ENCODE data around the gene DUOX2.

The DUOX2 gene

DNA sequence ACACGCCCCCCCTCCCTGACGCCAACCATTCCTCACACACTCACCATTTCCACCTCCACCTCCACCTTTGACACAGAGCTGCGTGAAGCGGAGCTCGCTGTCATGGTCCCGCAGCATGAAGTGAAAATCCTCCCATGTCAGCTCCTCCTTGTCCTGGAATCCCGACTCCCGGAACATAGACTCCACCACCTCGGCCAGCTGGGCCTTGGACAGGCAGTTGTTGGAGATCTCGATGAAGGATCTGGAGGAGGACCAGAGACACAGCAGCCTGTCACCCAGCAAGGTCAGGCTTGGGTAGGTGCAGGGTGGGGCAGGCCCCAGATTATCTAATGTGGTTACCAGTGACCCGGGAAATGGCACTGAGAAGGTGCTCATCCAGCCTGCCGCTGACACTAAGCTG, 12.2 kb downstream of the DUOX2 start:
- no peaks in the 10 kb centered on the region for H3K36me3 ChIP-seq (ENCODE audit: control insufficient read depth in 5 of 5, insufficient read depth in 5 of 5, low read length in 5 of 5)
- H3K27ac ChIP-seq (ENCODE audit: low read depth, low read length): no peak overlapping the region
- no peaks in the 10 kb centered on the region for H3K4me1 ChIP-seq (ENCODE audit: control insufficient read depth in 5 of 5, insufficient read depth in 5 of 5, low read length in 5 of 5)
- no peak overlapping the region for H3K4me3 ChIP-seq (ENCODE audit: low read depth in 1 of 5, low read length in 5 of 5)
- no peaks in the 10 kb centered on the region for H3K9me3 ChIP-seq (ENCODE audit: control insufficient read depth in 5 of 5, low read length in 5 of 5)
- peaks cover 0 to 7% (median 0%) of the 10 kb centered on the region in 5 donors for H3K27me3 ChIP-seq (ENCODE audit: control insufficient read depth in 5 of 5, insufficient read depth in 4 of 5, low read length in 5 of 5)
- H3K9ac ChIP-seq (ENCODE audit: low read length in 5 of 5): no peak overlapping the region

DNA sequence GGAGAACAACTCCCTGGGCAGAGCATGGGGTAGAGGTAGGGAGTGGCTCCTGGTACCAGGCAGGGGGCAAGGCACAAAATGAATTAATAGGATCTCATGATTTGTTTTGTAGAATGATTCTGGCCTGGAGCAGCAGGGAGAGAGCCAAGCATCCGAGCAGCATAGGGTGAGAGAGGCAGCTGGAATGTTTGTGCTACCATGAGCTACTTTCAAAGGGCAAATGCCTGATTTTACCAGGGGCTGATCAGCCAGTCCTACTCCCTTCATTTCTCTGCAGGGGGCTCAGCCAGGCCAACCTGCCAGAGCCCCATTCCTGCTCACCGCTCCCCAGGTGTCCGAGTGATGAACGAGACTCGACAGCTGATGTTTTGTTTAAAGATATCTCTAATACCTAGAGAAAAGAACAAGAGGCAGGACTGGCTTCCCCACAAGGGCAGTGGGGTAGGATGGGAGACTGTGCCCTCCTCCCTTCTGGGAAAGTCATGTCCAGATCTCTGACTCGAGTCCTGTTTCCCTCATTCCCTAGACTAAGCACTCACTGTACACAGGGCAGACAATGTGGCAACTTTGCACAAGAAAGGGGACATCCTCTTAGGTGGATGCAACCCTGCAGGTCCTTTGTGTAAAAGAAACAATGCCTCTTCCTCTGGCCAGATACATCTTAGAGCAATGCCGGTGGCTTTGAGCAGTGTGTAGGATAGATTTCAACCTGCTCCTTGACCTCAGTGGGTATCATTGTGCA, 12.9 kb downstream of the DUOX2 start:
- H3K36me3 ChIP-seq (ENCODE audit: control insufficient read depth in 5 of 5, insufficient read depth in 5 of 5, low read length in 5 of 5): no peaks in the 10 kb centered on the region
- no peaks in the 10 kb centered on the region for H3K27me3 ChIP-seq (ENCODE audit: control insufficient read depth in 5 of 5, insufficient read depth in 4 of 5, low read length in 5 of 5)
- no peak overlapping the region for H3K9ac ChIP-seq (ENCODE audit: low read length in 5 of 5)
- H3K4me1 ChIP-seq (ENCODE audit: control insufficient read depth in 5 of 5, insufficient read depth in 5 of 5, low read length in 5 of 5): no peaks in the 10 kb centered on the region
- no peaks in the 10 kb centered on the region for H3K9me3 ChIP-seq (ENCODE audit: control insufficient read depth in 5 of 5, low read length in 5 of 5)
- no peak overlapping the region for H3K27ac ChIP-seq (ENCODE audit: low read depth, low read length)
- no peak overlapping the region for H3K4me3 ChIP-seq (ENCODE audit: low read depth in 1 of 5, low read length in 5 of 5)

DNA sequence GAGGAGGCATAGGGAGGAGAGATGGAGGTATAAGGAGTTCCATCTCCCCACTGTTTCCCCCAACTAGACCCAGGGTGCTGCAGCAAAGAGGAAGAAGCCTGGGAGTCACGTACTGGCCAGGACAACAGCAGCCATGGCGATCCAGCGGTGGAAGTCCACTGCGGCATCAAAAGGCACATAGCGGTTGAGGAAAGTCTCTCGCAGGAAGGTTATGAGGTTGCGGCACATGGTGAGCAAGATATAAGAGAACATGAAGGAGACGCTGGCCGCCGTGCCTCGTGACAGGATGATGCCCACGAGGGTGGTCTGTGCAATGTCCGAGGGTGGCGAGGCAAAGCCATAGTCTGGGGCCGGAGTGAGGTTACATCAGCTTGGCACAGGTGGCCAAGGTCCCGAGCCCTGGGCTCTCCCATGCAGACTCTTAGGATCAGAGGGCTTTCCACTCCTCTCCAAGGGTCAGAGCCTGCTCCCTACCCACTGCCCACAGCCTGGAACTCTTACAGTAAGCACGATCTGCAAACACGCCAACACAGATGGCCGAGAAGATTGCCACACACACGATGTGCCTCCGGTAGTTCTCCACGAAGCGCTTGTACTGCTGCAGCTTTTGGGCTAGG, 14.3 kb downstream of the DUOX2 start:
- H3K27me3 ChIP-seq (ENCODE audit: control insufficient read depth in 5 of 5, insufficient read depth in 4 of 5, low read length in 5 of 5): peaks cover 0 to under 1% (median 0%) of the 10 kb centered on the region in 5 donors
- H3K36me3 ChIP-seq (ENCODE audit: control insufficient read depth in 5 of 5, insufficient read depth in 5 of 5, low read length in 5 of 5): no peaks in the 10 kb centered on the region
- H3K4me3 ChIP-seq (ENCODE audit: low read depth in 1 of 5, low read length in 5 of 5): no peak overlapping the region
- H3K9me3 ChIP-seq (ENCODE audit: control insufficient read depth in 5 of 5, low read length in 5 of 5): no peaks in the 10 kb centered on the region
- no peak overlapping the region for H3K27ac ChIP-seq (ENCODE audit: low read depth, low read length)
- no peaks in the 10 kb centered on the region for H3K4me1 ChIP-seq (ENCODE audit: control insufficient read depth in 5 of 5, insufficient read depth in 5 of 5, low read length in 5 of 5)
- no peak overlapping the region for H3K9ac ChIP-seq (ENCODE audit: low read length in 5 of 5)

DNA sequence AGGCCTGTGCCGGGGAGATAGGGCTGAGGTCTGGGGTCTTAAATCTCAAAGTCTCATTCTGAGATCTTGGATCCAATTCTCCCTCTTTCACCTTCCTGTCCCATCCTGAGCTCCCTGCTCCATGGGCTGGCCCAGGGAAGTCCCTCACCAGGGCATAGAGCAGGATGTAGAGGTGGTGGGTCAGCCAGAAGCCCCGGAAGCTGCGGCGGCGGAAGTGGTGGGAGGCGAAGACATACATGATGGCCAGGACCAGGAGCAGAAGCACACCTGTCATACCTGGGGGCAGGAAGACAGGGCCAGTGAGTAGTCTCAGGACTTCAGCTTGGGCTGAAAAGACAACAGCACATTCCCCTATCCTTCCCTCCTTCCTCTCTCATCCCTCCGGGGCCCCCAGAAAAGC, 16.5 kb downstream of the DUOX2 start:
- no peak overlapping the region for H3K27ac ChIP-seq (ENCODE audit: low read depth, low read length)
- no peak overlapping the region for H3K9ac ChIP-seq (ENCODE audit: low read length in 5 of 5)
- H3K4me3 ChIP-seq (ENCODE audit: low read depth in 1 of 5, low read length in 5 of 5): no peak overlapping the region
- H3K9me3 ChIP-seq (ENCODE audit: control insufficient read depth in 5 of 5, low read length in 5 of 5): no peaks in the 10 kb centered on the region
- H3K4me1 ChIP-seq (ENCODE audit: control insufficient read depth in 5 of 5, insufficient read depth in 5 of 5, low read length in 5 of 5): no peaks in the 10 kb centered on the region
- H3K36me3 ChIP-seq (ENCODE audit: control insufficient read depth in 5 of 5, insufficient read depth in 5 of 5, low read length in 5 of 5): no peaks in the 10 kb centered on the region
- peaks cover 0 to 3% (median 0%) of the 10 kb centered on the region in 5 donors for H3K27me3 ChIP-seq (ENCODE audit: control insufficient read depth in 5 of 5, insufficient read depth in 4 of 5, low read length in 5 of 5)

DNA sequence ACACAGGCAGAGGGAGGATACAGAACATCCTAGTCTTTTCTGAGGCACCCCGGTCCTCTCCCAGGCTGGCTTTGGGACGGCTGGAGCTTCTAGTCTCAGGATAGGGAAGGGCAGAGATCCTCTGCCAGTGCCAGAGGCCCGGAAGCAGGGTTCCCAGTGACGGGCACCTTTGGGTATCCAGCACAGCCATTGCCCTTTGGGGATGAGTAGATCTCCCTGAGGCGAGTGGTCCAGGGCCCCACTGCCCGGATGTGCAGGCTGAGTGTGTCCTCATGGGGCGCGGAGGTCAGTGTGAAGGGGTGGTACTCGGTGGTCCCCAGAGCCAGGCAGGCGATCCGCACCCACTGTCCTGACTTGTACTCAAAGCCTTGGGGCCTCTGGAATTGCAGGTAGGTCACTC, 18.3 kb downstream of the DUOX2 start:
- H3K36me3 ChIP-seq (ENCODE audit: control insufficient read depth in 5 of 5, insufficient read depth in 5 of 5, low read length in 5 of 5): no peaks in the 10 kb centered on the region
- H3K9me3 ChIP-seq (ENCODE audit: control insufficient read depth in 5 of 5, low read length in 5 of 5): no peaks in the 10 kb centered on the region
- H3K4me3 ChIP-seq (ENCODE audit: low read depth in 1 of 5, low read length in 5 of 5): no peak overlapping the region
- no peaks in the 10 kb centered on the region for H3K4me1 ChIP-seq (ENCODE audit: control insufficient read depth in 5 of 5, insufficient read depth in 5 of 5, low read length in 5 of 5)
- no peak overlapping the region for H3K27ac ChIP-seq (ENCODE audit: low read depth, low read length)
- peaks cover 0 to 5% (median 0%) of the 10 kb centered on the region in 5 donors for H3K27me3 ChIP-seq (ENCODE audit: control insufficient read depth in 5 of 5, insufficient read depth in 4 of 5, low read length in 5 of 5)
- H3K9ac ChIP-seq (ENCODE audit: low read length in 5 of 5): no peak overlapping the region

DNA sequence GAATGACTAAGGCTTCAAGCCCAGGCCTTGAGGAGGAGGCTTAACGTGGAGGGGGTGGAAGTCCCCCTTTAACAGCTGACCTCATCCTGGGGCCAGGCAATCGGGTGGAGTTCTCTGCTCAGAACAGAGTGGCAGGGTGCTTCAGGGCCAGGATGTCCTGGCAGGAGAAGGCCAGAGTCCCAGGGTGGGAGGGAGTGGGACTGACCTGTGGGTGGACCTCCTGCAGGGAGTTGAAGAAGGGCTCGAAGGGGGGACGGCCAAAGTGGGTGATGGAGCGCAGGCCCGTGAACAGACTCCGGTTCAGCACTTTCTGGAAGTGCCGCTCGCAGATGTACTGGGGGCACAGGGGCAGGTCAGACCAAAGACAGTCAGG, 19.6 kb downstream of the DUOX2 start:
- H3K9me3 ChIP-seq (ENCODE audit: control insufficient read depth in 5 of 5, low read length in 5 of 5): no peaks in the 10 kb centered on the region
- H3K9ac ChIP-seq (ENCODE audit: low read length in 5 of 5): no peak overlapping the region
- H3K36me3 ChIP-seq (ENCODE audit: control insufficient read depth in 5 of 5, insufficient read depth in 5 of 5, low read length in 5 of 5): no peaks in the 10 kb centered on the region
- H3K27me3 ChIP-seq (ENCODE audit: control insufficient read depth in 5 of 5, insufficient read depth in 4 of 5, low read length in 5 of 5): peaks cover 0 to 5% (median 0%) of the 10 kb centered on the region in 5 donors
- no peaks in the 10 kb centered on the region for H3K4me1 ChIP-seq (ENCODE audit: control insufficient read depth in 5 of 5, insufficient read depth in 5 of 5, low read length in 5 of 5)
- H3K4me3 ChIP-seq (ENCODE audit: low read depth in 1 of 5, low read length in 5 of 5): no peak overlapping the region
- H3K27ac ChIP-seq (ENCODE audit: low read depth, low read length): no peak overlapping the region

DNA sequence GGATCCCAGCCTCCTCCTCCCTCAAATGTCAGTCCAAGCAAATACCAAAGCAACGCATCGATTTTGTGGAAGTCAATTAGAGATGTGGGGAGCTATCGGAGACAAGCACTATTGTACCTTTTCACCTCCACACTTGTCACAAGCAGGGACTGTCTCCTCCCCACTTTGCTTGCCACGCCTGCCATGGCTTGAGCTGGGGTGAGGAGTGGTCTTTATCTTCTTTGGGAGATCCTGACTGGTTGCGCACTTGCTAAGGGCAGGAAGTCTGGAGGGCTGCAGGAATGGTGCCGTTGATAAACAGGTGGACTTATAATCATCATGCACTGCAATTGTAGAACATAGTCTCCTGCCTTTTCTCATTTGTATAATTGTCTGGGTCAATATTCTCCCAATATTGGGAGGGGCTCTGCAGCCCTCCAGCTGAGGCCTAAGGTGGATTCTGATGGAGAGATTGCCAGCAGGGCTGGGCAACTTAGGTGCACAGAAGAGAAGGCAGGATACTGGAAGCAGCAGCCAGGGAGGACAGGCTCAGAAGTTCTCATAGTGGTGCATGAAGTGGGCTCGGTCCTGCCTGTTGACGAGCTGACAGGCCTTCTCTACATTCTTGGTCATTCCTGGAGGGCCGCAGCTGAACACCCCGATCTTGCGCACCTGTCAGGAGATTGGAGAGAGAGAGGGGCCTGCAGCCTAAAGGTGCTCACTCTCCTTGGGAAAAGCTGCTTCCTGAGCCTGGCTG, 20.2 kb downstream of the DUOX2 start:
- no peak overlapping the region for H3K27ac ChIP-seq (ENCODE audit: low read depth, low read length)
- H3K9ac ChIP-seq (ENCODE audit: low read length in 5 of 5): no peak overlapping the region
- no peak overlapping the region for H3K4me3 ChIP-seq (ENCODE audit: low read depth in 1 of 5, low read length in 5 of 5)
- peaks cover 0 to 5% (median 0%) of the 10 kb centered on the region in 5 donors for H3K27me3 ChIP-seq (ENCODE audit: control insufficient read depth in 5 of 5, insufficient read depth in 4 of 5, low read length in 5 of 5)
- H3K36me3 ChIP-seq (ENCODE audit: control insufficient read depth in 5 of 5, insufficient read depth in 5 of 5, low read length in 5 of 5): no peaks in the 10 kb centered on the region
- H3K9me3 ChIP-seq (ENCODE audit: control insufficient read depth in 5 of 5, low read length in 5 of 5): no peaks in the 10 kb centered on the region
- H3K4me1 ChIP-seq (ENCODE audit: control insufficient read depth in 5 of 5, insufficient read depth in 5 of 5, low read length in 5 of 5): no peaks in the 10 kb centered on the region

DNA sequence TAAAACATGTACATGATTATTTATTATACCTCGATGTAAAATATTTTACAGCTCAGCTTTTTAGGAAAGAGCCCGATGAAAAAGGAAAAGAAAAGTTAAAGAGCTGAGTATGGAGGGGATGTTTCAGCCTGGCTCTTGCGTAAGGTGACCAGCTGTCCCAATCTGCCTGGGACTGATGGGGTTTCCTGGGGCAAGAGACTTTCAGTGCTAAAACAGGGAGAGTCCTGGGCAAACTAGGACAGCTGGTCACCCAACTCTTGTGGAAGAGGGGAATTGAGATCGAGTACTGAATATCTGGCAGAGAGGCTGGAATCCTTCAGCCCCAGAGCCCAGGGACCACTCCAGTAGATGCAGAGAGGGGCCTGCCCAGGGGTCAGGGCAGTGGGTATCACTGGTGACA, 21.0 kb downstream of the DUOX2 start:
- Histone ChIP-seq H3K36me3 (ENCODE audit: control insufficient read depth in 5 of 5, insufficient read depth in 5 of 5, low read length in 5 of 5) (no peaks in the 10 kb centered on the region), H3K27me3 (ENCODE audit: control insufficient read depth in 5 of 5, insufficient read depth in 4 of 5, low read length in 5 of 5) (peaks cover 0 to 5% (median 0%) of the 10 kb centered on the region in 5 donors), H3K9ac (ENCODE audit: low read length in 5 of 5) (no peak overlapping the region), H3K4me3 (ENCODE audit: low read depth in 1 of 5, low read length in 5 of 5) (no peak overlapping the region), H3K27ac (ENCODE audit: low read depth, low read length) (no peak overlapping the region), H3K4me1 (ENCODE audit: control insufficient read depth in 5 of 5, insufficient read depth in 5 of 5, low read length in 5 of 5) (no peaks in the 10 kb centered on the region), H3K9me3 (ENCODE audit: control insufficient read depth in 5 of 5, low read length in 5 of 5) (no peaks in the 10 kb centered on the region)

DNA sequence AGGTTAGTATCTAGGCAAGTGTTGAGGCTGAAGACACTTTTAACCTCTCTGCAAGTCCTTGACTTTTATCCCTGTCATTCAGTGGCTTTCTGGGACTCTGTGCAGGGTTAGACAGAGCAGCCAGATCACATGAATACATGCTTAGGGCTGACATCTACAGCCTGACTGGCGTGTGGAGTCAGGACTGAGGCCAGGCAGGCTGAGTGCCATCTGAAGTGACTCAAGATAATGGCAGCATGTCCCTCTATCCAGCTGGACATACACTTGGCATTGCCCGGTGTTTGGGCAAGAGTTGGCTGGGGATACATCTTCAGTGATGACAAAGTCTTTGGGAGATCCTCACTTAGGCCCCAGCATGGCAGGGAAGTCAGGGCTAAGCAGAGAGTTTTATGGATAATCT, 22.4 kb downstream of the DUOX2 start:
- Histone ChIP-seq H3K9ac (ENCODE audit: low read length in 5 of 5) (no peak overlapping the region), H3K27me3 (ENCODE audit: control insufficient read depth in 5 of 5, insufficient read depth in 4 of 5, low read length in 5 of 5) (peaks cover 0 to 13% (median 0%) of the 10 kb centered on the region in 5 donors), H3K4me1 (ENCODE audit: control insufficient read depth in 5 of 5, insufficient read depth in 5 of 5, low read length in 5 of 5) (no peaks in the 10 kb centered on the region), H3K36me3 (ENCODE audit: control insufficient read depth in 5 of 5, insufficient read depth in 5 of 5, low read length in 5 of 5) (no peaks in the 10 kb centered on the region), H3K27ac (ENCODE audit: low read depth, low read length) (no peak overlapping the region), H3K4me3 (ENCODE audit: low read depth in 1 of 5, low read length in 5 of 5) (no peak overlapping the region), H3K9me3 (ENCODE audit: control insufficient read depth in 5 of 5, low read length in 5 of 5) (no peaks in the 10 kb centered on the region)

DNA sequence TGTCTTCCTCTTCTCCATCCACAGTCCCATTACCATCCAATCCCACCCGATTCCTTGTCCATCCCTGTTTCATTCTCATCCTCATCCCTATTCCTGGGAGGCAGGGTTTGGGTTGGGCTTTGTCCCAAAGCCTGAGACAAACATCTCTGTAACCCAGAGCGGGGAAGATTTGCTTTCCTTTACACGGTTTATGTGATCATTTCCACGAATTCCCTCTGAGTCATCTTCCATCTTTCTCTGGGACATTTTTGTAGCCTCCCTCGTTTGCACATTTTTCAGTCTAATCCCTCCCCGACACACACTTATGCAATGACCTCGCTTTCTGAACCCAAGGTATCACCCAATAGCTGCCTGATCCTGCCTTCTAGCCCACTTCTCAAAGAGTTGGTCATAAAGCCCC, 22.8 kb downstream of the DUOX2 start:
- Histone ChIP-seq H3K36me3 (ENCODE audit: control insufficient read depth in 5 of 5, insufficient read depth in 5 of 5, low read length in 5 of 5) (no peaks in the 10 kb centered on the region), H3K27ac (ENCODE audit: low read depth, low read length) (no peak overlapping the region)

More for the DNA sequence above, 22.8 kb downstream of the DUOX2 start:
- Histone ChIP-seq H3K4me1 (ENCODE audit: control insufficient read depth in 5 of 5, insufficient read depth in 5 of 5, low read length in 5 of 5) (no peaks in the 10 kb centered on the region), H3K9ac (ENCODE audit: low read length in 5 of 5) (no peak overlapping the region), H3K27me3 (ENCODE audit: control insufficient read depth in 5 of 5, insufficient read depth in 4 of 5, low read length in 5 of 5) (peaks cover 0 to 13% (median 0%) of the 10 kb centered on the region in 5 donors), H3K4me3 (ENCODE audit: low read depth in 1 of 5, low read length in 5 of 5) (no peak overlapping the region), H3K9me3 (ENCODE audit: control insufficient read depth in 5 of 5, low read length in 5 of 5) (no peaks in the 10 kb centered on the region)

Data from subcutaneous abdominal adipose tissue (tissue), 5 donors.